Natural killer cell (primary cell): Measurements from ENCODE around the gene DGKB. TPM values are rescaled to one million over a fixed set of nuclear protein-coding genes. Genes with fewer than 3 reads are reported as not detected.

Experiments
- ATAC-seq, 3 donors: fragments of 150-1000 bp in 2 of 3; fragments of 200-7000 bp in 1 of 3; cut with Tn5 transposase; 1 replicate in 1 of 3; 2 replicates in 2 of 3; pipeline ENCODE4 v1.10.0; 2021; ENCODE audit warnings: mild to moderate bottlenecking in 2 of 3, moderate library complexity in 2 of 3
- DNase-seq, 2 donors: peaks; one replicate each; pipeline versions ENCODE4 v3.0.0 to v3.0.0-alpha.2; 2013 to 2021; ENCODE audit warnings: mixed read lengths in 1 of 2
- H3K27ac ChIP-seq: one replicate; pipeline ENCODE4 v1.5.1; 2013; ENCODE audit warnings: mild to moderate bottlenecking, low read length
- H3K27me3 ChIP-seq: one replicate; pipeline ENCODE4 v1.6.1; 2013; ENCODE audit warnings: low read length; ENCODE audit not compliant: control insufficient read depth, insufficient read depth
- H3K36me3 ChIP-seq: one replicate; pipeline ENCODE4 v1.6.1; 2013; ENCODE audit warnings: low read length; ENCODE audit not compliant: control insufficient read depth, insufficient read depth
- H3K4me1 ChIP-seq: one replicate; pipeline ENCODE4 v1.6.1; 2013; ENCODE audit warnings: low read length; ENCODE audit not compliant: control insufficient read depth, insufficient read depth
- H3K4me3 ChIP-seq: one replicate; pipeline ENCODE4 v1.5.1; 2013; ENCODE audit warnings: low read length
- H3K9me3 ChIP-seq: one replicate; pipeline ENCODE4 v1.6.1; 2013; ENCODE audit warnings: low read length; ENCODE audit not compliant: control insufficient read depth, insufficient read depth
- H3K27ac Mint-ChIP-seq, 2 donors: one replicate each; pipeline ENCODE4 v1.8.0; 2022; ENCODE audit warnings: mild to moderate bottlenecking in 2 of 2, mixed read lengths in 2 of 2, moderate library complexity in 1 of 2
- H3K27me3 Mint-ChIP-seq, 2 donors: one replicate each; pipeline ENCODE4 v1.8.0; 2022; ENCODE audit warnings: low read depth in 2 of 2, mixed read lengths in 2 of 2
- H3K36me3 Mint-ChIP-seq: one replicate; pipeline ENCODE4 v1.8.0; 2022; ENCODE audit warnings: mixed read lengths
- H3K4me1 Mint-ChIP-seq, 2 donors: one replicate each; pipeline ENCODE4 v1.8.0; 2022; ENCODE audit warnings: mixed read lengths in 2 of 2
- H3K4me3 Mint-ChIP-seq: one replicate; pipeline ENCODE4 v1.8.0; 2022; ENCODE audit warnings: mild to moderate bottlenecking, moderate library complexity, mixed read lengths
- H3K9me3 Mint-ChIP-seq, 2 donors: one replicate each; pipeline ENCODE4 v1.8.0; 2022; ENCODE audit warnings: mixed read lengths in 2 of 2
- WGBS: methylation state at CpG from one replicate; pipeline ENCODE4 v1.1.7; 2013; ENCODE audit warnings: missing lambda C conversion rate; ENCODE audit not compliant: insufficient coverage; 5-methylcytosine and 5-hydroxymethylcytosine counted together
- intact Hi-C: fragments of 100-400 bp; cut with micrococcal nuclease; formaldehyde crosslinking; loops from one replicate; pipeline ENCODE4 v1.14.2; 2022
- total RNA-seq, 4 donors: library from RNA; stranded (reverse); fragments of 120-200 nt in 1 of 4; gene quantifications; one replicate each; pipeline versions ENCODE4 v1.2.3 to v1.2.4, GENCODE V29; 2013 to 2022
- TF ChIP-seq, protein P1 (sequence below): fragments of 200-600 bp; IDR thresholded peaks from one replicate; pipeline ENCODE4 v1.8.0; 2022; ENCODE audit warnings: antibody characterized with exemption

Gene DGKB
- total RNA-seq, 3 donors from 2014 or later (not counting 1 experiment from before 2014, with no cell fraction given), result not detected

DNA sequence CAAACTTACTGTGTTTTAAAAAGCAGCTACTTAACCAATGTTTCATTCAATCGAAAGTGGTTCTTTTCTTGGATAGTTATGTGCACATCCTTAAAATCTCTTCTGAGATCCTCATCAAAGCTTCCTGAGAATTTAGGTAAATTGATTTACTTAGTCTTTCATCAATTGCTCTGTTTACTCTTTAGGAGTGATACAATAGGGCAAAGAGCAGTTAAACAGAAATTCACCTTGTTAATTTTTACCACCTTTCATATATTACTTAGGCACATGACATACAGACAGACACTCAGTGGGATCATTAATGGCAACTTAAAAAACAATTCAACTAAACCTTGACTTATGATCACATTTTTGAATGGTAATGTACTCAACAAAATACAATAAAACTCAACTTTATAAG, 456.3 kb downstream of the DGKB start:
- no peaks in the 10 kb centered on the region for H3K9me3 ChIP-seq
- no peaks in the 10 kb centered on the region for H3K4me1 Mint-ChIP-seq
- WGBS, result 100% methylated on average over 1 of the region's 1 CpG

DNA sequence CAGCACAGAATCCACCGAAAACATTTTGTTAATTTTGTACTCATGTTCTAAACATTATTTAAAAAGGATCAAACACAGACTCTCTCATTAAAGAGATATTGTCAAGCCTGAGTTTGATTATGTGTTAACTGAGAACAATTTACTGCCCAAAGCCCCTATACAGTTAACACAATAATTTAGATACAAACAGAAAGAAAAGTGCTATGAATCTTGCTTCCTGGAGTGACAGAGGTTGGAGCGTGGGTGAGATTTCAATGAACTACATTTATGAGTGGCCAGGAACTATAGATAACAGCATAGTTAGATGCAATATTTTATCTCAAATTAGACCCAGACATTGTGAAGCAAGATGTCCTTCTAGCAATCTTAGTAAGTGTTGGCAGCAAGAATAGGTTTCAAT, 464.2 kb downstream of the DGKB start:
- Mint-ChIP-seq H3K27me3 (no peaks in the 10 kb centered on the region), H3K27ac (no peak overlapping the region), H3K4me1 (no peaks in the 10 kb centered on the region), H3K36me3 (no peaks in the 10 kb centered on the region), H3K9me3 (peaks cover 5 to 9% of the 10 kb centered on the region in 2 donors), H3K4me3 (no peak overlapping the region)
- ATAC-seq (no peak), DNase-seq (no peak)
- Histone ChIP-seq H3K27ac (no peak overlapping the region), H3K4me1 (no peaks in the 10 kb centered on the region), H3K4me3 (no peak overlapping the region), H3K9me3 (peaks cover 3% of the 10 kb centered on the region), H3K27me3 (no peaks in the 10 kb centered on the region), H3K36me3 (no peaks in the 10 kb centered on the region)
- TF ChIP-seq, protein P1, sequence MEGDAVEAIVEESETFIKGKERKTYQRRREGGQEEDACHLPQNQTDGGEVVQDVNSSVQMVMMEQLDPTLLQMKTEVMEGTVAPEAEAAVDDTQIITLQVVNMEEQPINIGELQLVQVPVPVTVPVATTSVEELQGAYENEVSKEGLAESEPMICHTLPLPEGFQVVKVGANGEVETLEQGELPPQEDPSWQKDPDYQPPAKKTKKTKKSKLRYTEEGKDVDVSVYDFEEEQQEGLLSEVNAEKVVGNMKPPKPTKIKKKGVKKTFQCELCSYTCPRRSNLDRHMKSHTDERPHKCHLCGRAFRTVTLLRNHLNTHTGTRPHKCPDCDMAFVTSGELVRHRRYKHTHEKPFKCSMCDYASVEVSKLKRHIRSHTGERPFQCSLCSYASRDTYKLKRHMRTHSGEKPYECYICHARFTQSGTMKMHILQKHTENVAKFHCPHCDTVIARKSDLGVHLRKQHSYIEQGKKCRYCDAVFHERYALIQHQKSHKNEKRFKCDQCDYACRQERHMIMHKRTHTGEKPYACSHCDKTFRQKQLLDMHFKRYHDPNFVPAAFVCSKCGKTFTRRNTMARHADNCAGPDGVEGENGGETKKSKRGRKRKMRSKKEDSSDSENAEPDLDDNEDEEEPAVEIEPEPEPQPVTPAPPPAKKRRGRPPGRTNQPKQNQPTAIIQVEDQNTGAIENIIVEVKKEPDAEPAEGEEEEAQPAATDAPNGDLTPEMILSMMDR, result no peak
- intact Hi-C loops, result no loop called here
- whole genome bisulfite sequencing, result 94% methylated on average over 2 of the region's 2 CpGs

More for the DNA sequence above, 456.3 kb downstream of the DGKB start:
- Histone ChIP-seq H3K4me3 (no peak overlapping the region), H3K27ac (no peak overlapping the region), H3K36me3 (no peaks in the 10 kb centered on the region), H3K4me1 (no peaks in the 10 kb centered on the region), H3K27me3 (no peaks in the 10 kb centered on the region)
- DNase-seq, result no peak
- intact Hi-C loops, result no loop called here
- Mint-ChIP-seq H3K27ac (no peak overlapping the region), H3K36me3 (no peaks in the 10 kb centered on the region), H3K9me3 (peaks cover 9 to 19% of the 10 kb centered on the region in 2 donors), H3K4me3 (no peak overlapping the region), H3K27me3 (no peaks in the 10 kb centered on the region)
- ATAC-seq, result no peak
- TF ChIP-seq, protein P1, result no peak

DNA sequence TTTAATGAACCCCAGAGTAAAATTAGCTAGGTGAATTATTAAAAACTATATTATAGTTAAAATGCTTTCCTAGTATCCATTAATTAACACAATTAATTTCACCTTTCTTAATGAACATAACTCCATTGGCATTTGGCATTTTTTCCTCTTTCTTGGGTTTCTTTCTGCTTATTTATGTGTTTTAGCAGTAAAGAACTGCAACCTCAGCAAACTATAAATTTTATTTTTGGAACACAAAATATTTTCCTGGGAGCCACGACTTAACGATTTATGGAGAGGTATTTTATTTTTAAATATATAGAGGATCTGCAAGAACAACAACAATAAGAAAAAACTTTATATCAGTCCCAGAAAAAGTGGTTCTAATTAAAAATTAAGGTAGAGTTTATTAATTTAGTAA, 465.7 kb downstream of the DGKB start:
- H3K27ac ChIP-seq, result no peak overlapping the region
- TF ChIP-seq, protein P1, result no peak
- H3K36me3 Mint-ChIP-seq, result no peaks in the 10 kb centered on the region
- no peak overlapping the region for H3K4me3 Mint-ChIP-seq
- H3K4me1 Mint-ChIP-seq, result no peaks in the 10 kb centered on the region
- H3K27ac Mint-ChIP-seq, result no peak overlapping the region
- no peak for ATAC-seq
- H3K27me3 ChIP-seq, result no peaks in the 10 kb centered on the region
- WGBS, result no CpG with 5 or more reads among the region's 2 CpGs
- peaks cover 3% of the 10 kb centered on the region for H3K9me3 ChIP-seq
- intact Hi-C loops, result no loop called here
- H3K4me1 ChIP-seq, result no peaks in the 10 kb centered on the region
- H3K9me3 Mint-ChIP-seq, result peaks cover 11 to 13% of the 10 kb centered on the region in 2 donors
- no peak for DNase-seq
- no peaks in the 10 kb centered on the region for H3K27me3 Mint-ChIP-seq
- H3K4me3 ChIP-seq, result no peak overlapping the region
- H3K36me3 ChIP-seq, result no peaks in the 10 kb centered on the region

DNA sequence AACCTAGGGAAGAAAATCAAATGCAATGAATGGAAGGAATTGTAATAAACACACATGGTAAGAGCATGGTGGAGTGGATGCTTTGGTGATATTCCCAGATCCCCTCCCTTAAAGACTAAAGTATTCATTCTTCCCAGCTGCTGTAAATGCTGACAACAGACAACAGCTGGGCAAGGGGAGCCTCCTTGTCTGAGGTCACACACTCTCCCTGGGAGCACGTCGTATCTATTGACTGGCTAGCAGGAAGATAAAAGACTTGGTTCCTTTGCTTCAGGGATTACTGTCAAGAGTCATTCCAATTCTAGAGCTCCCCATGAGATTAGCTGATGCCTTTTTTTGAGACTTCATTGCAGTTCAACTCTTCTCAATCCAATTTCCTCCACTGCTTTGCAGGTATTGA, 469.6 kb downstream of the DGKB start:
- Histone ChIP-seq H3K4me1 (no peaks in the 10 kb centered on the region), H3K36me3 (no peaks in the 10 kb centered on the region), H3K27ac (no peak overlapping the region), H3K9me3 (no peaks in the 10 kb centered on the region), H3K27me3 (no peaks in the 10 kb centered on the region), H3K4me3 (no peak overlapping the region)
- H3K9me3 Mint-ChIP-seq, result peaks cover 16 to 21% of the 10 kb centered on the region in 2 donors
- no peaks in the 10 kb centered on the region for H3K4me1 Mint-ChIP-seq
- TF ChIP-seq, protein P1, result no peak
- H3K27ac Mint-ChIP-seq, result no peak overlapping the region
- no peaks in the 10 kb centered on the region for H3K36me3 Mint-ChIP-seq
- no peak overlapping the region for H3K4me3 Mint-ChIP-seq
- H3K27me3 Mint-ChIP-seq, result no peaks in the 10 kb centered on the region
- intact Hi-C loops, result no loop called here
- WGBS, result 90% methylated on average over 2 of the region's 2 CpGs
- DNase-seq (no peak), ATAC-seq (no peak)
